Transverse colon (tissue), 4 donors: ENCODE measurements around the gene MATN3. TPM values are rescaled to one million over a fixed set of nuclear protein-coding genes. Genes with fewer than 3 reads are reported as not detected.

Experiments used
- DNase-seq: peaks from one replicate; pipeline ENCODE4 v3.0.0-alpha.2; 2019
- H3K27ac ChIP-seq, 4 donors: fragments of 200-600 bp; sonication (generic); 2 replicates each; pipeline ENCODE4 v1.5.1; 2016 to 2018; ENCODE audit warnings: inconsistent platforms in 4 of 4
- H3K27me3 ChIP-seq: fragments of 200-600 bp; sonication (generic); 2 replicates; pipeline ENCODE4 v1.5.1; 2017; ENCODE audit warnings: inconsistent platforms
- H3K36me3 ChIP-seq, 4 donors: fragments of 200-600 bp; sonication (generic); 2 replicates each; pipeline ENCODE4 v1.5.1; 2017 to 2019; ENCODE audit warnings: inconsistent platforms in 4 of 4
- H3K4me1 ChIP-seq, 4 donors: fragments of 200-600 bp; sonication (generic); 2 replicates each; pipeline ENCODE4 v1.5.1; 2017 to 2020; ENCODE audit warnings: inconsistent platforms in 4 of 4
- H3K4me3 ChIP-seq, 4 donors: fragments of 200-600 bp; sonication (generic); 1 replicate in 1 of 4; 2 replicates in 3 of 4; pipeline versions ENCODE4 v1.5.1 to v1.6.1; 2017 to 2019; ENCODE audit warnings: inconsistent platforms in 4 of 4
- H3K9me3 ChIP-seq, 2 donors: fragments of 200-600 bp; sonication (generic); 2 replicates each; pipeline ENCODE4 v1.5.1; 2017 to 2019; ENCODE audit warnings: inconsistent platforms in 2 of 2
- EP300 ChIP-seq: sonication (generic); formaldehyde crosslinking; IDR thresholded peaks from one replicate; pipeline ENCODE4 v1.6.1; 2017; ENCODE audit warnings: antibody characterized with exemption, low read depth
- POLR2A ChIP-seq: fragments of 450-650 bp; IDR thresholded peaks from one replicate; pipeline ENCODE4 v1.6.1; 2016; ENCODE audit warnings: antibody characterized with exemption, mild to moderate bottlenecking, moderate library complexity
- POLR2AphosphoS5 ChIP-seq, 3 donors: sonication (generic); formaldehyde crosslinking; IDR thresholded peaks; one replicate each; pipeline ENCODE4 v1.6.1; 2016; ENCODE audit warnings: antibody characterized with exemption in 3 of 3
- WGBS, 2 donors: methylation state at CpG; one replicate each; pipeline ENCODE4 v1.1.5; 2018; ENCODE audit warnings: low coverage in 1 of 2; 5-methylcytosine and 5-hydroxymethylcytosine counted together
- in situ Hi-C, 4 donors: fragments of 200-750 bp; cut with MboI; loops; one replicate each; pipeline versions ENCODE4 v1.15.0 to v1.15.1; 2017; ENCODE audit warnings: low sequenced_read_pairs in 3 of 4, low pct_ligation_motif_present in 1 of 4, low pct_unique_long_range_greater_than_20kb in 1 of 4
- intact Hi-C: fragments of 100-400 bp; cut with DNase I; formaldehyde crosslinking; loops from one replicate; pipeline ENCODE4 v1.15.1; 2023; ENCODE audit warnings: low total_unique reads
- total RNA-seq, 4 donors: library from RNA; depleted of rRNA; stranded (reverse); fragments of >200 nt; gene quantifications; one replicate each; pipeline ENCODE4 v1.1.0, GENCODE V29; 2016
- TF ChIP-seq, protein P1 (sequence below), 5 experiments: fragments of 200-600 bp in 3 of 5; fragments of 450-650 bp in 2 of 5; sonication (generic) in 3 of 5; IDR thresholded peaks; 1 replicate in 2 of 5; 2 replicates in 3 of 5; pipeline ENCODE4 v1.5.1; 2016 to 2017; ENCODE audit warnings: antibody characterized with exemption in 5 of 5, inconsistent platforms in 3 of 5, mild to moderate bottlenecking in 2 of 5, moderate library complexity in 1 of 5

The MATN3 gene
- total RNA-seq, 4 donors from 2014 or later, result 0.16 to 0.27 TPM; not detected in 2

DNA sequence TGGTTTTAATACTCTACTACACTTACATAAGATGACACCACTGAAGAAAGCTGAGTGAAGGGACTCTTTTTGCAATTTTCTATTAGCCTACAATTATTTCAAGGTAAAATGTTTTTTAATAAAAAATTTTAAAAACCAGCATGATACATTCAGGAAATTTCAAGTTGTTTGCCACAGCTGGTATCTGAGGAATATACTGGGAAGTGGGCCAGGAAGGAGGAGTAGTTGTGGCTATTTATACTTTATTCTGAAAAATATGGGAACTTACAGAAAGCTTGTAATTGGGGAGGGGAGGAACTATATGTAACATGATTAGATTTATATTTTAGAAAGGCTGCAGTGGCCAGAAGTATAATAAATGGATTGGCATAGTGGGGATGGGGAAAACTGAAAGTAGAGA is 63.4 kb downstream of the MATN3 start:
- no peak overlapping the region for H3K27ac ChIP-seq
- no peak for DNase-seq
- no peak overlapping the region for H3K4me3 ChIP-seq
- intact Hi-C loops (no loop called here), in situ Hi-C loops (no loop called here)
- no peaks in the 10 kb centered on the region for H3K4me1 ChIP-seq
- H3K36me3 ChIP-seq, result no peaks in the 10 kb centered on the region
- H3K9me3 ChIP-seq, result no peaks in the 10 kb centered on the region
- H3K27me3 ChIP-seq, result no peaks in the 10 kb centered on the region
- TF ChIP-seq EP300 (no peak), POLR2A (no peak), POLR2AphosphoS5 (IDR thresholded peaks at IDR 0.05) (no peak)
- TF ChIP-seq, protein P1, sequence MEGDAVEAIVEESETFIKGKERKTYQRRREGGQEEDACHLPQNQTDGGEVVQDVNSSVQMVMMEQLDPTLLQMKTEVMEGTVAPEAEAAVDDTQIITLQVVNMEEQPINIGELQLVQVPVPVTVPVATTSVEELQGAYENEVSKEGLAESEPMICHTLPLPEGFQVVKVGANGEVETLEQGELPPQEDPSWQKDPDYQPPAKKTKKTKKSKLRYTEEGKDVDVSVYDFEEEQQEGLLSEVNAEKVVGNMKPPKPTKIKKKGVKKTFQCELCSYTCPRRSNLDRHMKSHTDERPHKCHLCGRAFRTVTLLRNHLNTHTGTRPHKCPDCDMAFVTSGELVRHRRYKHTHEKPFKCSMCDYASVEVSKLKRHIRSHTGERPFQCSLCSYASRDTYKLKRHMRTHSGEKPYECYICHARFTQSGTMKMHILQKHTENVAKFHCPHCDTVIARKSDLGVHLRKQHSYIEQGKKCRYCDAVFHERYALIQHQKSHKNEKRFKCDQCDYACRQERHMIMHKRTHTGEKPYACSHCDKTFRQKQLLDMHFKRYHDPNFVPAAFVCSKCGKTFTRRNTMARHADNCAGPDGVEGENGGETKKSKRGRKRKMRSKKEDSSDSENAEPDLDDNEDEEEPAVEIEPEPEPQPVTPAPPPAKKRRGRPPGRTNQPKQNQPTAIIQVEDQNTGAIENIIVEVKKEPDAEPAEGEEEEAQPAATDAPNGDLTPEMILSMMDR (IDR thresholded peaks at IDR 0.05), result no peak

DNA sequence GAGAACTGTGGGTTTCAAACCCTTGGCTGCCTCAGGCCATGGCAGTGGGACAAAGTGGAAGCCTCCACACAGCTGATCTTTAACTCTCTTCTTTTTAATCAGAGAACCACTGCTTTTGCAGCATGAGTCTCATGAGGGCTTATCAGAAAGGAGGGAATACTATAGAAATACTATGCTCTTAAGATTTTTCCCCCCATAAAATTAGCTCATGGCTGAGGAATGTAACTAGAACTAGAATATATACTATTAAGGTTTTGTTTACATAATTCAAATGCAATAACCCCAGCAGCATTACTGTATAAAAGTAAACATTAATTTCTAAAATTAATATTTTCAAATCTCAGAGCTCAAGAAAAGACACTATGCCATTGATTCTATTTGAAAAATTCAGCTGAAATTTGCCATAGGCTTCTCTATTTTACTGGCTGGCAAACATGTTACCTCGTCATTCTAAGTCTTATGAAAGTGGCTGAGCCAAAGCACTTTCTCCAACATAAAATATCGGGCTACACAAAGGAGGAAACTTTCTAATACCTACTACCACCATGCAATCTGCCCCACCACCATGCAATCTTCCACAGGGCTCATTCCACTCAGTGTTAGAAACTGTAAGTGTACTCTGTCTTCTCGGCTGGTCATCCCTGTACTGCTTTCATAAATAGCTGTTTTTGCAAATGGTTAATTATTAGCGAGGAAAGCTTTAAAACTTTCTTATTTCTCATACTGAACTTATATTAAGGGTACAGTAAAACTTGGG is 65.1 kb downstream of the MATN3 start:
- intact Hi-C loops, result no loop called here
- DNase-seq, result no peak
- in situ Hi-C loops, result no loop called here
- Histone ChIP-seq H3K4me3 (no peak overlapping the region), H3K27ac (no peak overlapping the region), H3K27me3 (no peaks in the 10 kb centered on the region), H3K4me1 (no peaks in the 10 kb centered on the region), H3K36me3 (no peaks in the 10 kb centered on the region), H3K9me3 (no peaks in the 10 kb centered on the region)
- 90 to 92% methylated on average over 4 of the region's 4 CpGs for WGBS, 2 donors
- TF ChIP-seq EP300, result no peak
- no peak for TF ChIP-seq POLR2AphosphoS5 (IDR thresholded peaks at IDR 0.05)
- TF ChIP-seq POLR2A, result no peak
- TF ChIP-seq, protein P1 (IDR thresholded peaks at IDR 0.05), result no peak

DNA sequence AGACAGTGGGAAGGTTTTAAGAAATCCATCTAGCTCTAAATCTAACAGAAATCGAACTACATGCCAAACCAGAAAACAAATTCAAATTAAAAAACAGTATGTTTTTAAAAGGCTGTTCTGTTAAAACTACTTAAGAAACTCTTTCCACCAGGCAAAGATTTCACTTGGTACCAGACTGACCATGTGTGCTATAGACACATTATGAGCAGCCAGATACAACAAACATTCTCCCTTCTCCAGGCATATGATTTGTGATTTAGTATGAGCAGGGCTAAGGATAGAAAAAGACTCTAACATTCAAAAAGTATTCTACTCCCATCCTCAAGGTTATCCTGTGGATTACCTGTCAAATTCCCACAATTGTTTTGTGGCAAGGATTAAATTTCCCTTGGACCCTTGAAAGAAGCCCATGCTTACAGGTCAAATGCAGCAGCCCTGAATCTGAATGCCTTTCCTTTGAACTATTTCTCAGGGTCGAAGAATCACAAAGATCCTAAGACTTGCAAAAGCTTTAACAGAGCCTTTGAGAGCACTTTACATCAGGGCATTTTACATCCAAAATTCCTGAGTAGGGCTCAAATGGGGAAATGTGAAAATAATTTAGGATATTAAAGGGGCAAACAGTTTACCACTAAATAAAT is 68.1 kb downstream of the MATN3 start:
- no peak overlapping the region for H3K4me3 ChIP-seq
- 71 to 80% methylated on average over 2 of the region's 2 CpGs for WGBS, 2 donors
- in situ Hi-C loops, result no loop called here
- DNase-seq, result no peak
- H3K27ac ChIP-seq, result no peak overlapping the region
- TF ChIP-seq, protein P1 (IDR thresholded peaks at IDR 0.05), result no peak
- TF ChIP-seq POLR2A, result no peak
- no peak for TF ChIP-seq POLR2AphosphoS5 (IDR thresholded peaks at IDR 0.05)
- no peak for TF ChIP-seq EP300
- H3K36me3 ChIP-seq, result peaks cover 0 to 6% (median 0%) of the 10 kb centered on the region in 4 donors
- intact Hi-C loops, result no loop called here
- H3K4me1 ChIP-seq, result no peaks in the 10 kb centered on the region
- H3K9me3 ChIP-seq, result no peaks in the 10 kb centered on the region
- no peaks in the 10 kb centered on the region for H3K27me3 ChIP-seq

DNA sequence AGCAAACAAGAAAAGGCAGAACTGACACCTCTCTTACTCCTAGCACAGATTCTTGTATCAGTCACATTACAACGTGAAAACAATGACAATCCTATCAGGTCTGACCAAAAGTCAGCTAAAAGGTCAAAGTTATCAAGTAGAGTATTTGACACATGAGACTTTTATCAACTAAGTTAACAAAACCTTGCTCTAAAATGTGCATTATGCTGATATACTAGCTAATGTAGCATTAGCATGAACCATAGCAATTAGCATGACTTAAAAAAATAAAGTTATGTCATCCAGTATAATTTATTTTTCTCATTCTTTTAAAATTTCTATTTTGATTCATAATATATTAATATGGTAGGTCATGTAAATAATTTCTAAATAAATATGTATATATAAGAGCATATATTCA is 69.3 kb downstream of the MATN3 start:
- Histone ChIP-seq H3K4me1 (no peaks in the 10 kb centered on the region), H3K4me3 (no peak overlapping the region), H3K27ac (no peak overlapping the region), H3K36me3 (peaks cover 0 to 6% (median 0%) of the 10 kb centered on the region in 4 donors), H3K9me3 (no peaks in the 10 kb centered on the region), H3K27me3 (no peaks in the 10 kb centered on the region)
- in situ Hi-C loops (no loop called here), intact Hi-C loops (no loop called here)
- TF ChIP-seq POLR2A, result no peak
- TF ChIP-seq POLR2AphosphoS5 (IDR thresholded peaks at IDR 0.05), result no peak
- no peak for TF ChIP-seq EP300
- TF ChIP-seq, protein P1 (IDR thresholded peaks at IDR 0.05), result no peak
- no peak for DNase-seq
- WGBS, 2 donors, result 73 to 77% methylated on average over 1 of the region's 1 CpG
